GM19240 (cell line): ENCODE data around the gene NMNAT2.
"Not testable (repeated sequence)": the region's sequence is repeated elsewhere in the genome, so short reads cannot be mapped to it uniquely, and the experiment has no call there.

ENCODE experiments used
- DNase-seq: peaks from one replicate; pipeline ENCODE4 v3.0.0; 2011; ENCODE audit warnings: low spot score; ENCODE audit not compliant: insufficient read length

The NMNAT2 gene

GRCh38 chr1:183288583-183288982 lies 129.6 kb downstream of the NMNAT2 start:
- no peak for DNase-seq

DNA sequence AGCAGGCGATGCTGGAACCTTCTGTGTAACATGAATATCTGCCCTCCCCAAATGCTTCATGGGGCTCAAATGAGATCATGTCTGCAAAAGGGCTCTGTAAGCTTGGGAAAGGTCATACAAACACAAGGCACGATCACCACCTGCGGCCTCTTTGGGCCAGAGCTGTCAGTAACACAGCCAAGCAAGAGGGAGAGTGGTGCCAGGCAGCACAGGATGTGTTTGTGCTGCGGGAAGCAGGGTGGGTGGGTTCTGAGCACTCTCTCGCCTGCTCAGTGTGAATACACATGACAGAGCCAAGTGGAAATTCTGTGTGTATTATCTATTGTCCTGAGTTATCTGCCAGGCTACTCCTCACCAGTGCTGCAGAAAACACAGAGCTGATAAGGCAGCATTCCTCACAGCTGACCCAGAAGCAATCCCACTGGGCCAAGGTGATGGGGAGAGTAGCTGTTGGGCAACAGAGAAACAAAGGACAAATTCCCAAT lies 130.9 kb downstream of the NMNAT2 start:
- DNase-seq: no peak

DNA sequence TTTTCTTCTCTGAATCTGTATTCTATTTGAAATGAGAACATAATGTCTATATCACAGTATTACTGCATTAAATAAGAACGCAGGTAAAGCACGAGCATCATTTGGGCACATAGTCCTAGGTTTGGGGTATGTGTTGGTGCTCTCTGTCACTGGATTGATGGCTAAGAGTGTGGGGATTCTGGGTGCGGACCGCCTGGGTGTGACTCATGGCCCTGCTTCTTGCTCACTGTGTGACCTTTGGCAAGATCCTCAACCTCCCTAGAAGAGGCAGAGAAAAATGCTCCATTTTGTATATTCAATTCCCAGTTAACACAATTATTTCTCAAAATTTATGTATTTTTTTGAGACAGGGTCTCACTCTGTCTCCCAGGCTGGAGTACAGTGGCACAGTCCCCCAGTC lies 132.4 kb downstream of the NMNAT2 start:
- no peak for DNase-seq

GRCh38 chr1:183285256-183285655 lies 132.9 kb downstream of the NMNAT2 start:
- no peak for DNase-seq

GRCh38 chr1:183284086-183284485 lies 134.1 kb downstream of the NMNAT2 start:
- DNase-seq: no peak

DNA sequence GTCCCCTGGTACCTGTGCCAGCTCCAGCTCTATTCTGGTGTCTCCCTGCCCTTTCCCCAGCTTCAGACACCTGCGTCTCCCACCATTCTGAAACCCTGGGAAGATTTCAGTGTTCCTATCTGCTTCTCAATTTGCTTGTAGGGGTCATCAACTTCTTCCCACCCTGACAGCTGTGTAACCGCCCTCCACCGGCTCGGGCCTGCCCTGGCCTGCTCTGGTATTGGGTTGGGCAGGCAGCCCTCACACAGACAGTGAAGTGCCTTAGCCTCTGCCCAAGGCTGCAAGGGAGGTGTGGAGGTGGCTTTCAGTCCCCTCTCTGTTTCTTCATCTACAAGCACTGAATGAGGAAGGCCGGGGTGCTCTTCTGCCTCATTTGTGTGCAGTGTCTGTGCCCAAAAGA lies 134.9 kb downstream of the NMNAT2 start:
- no peak for DNase-seq

GRCh38 chr1:183282101-183282855 lies 135.9 kb downstream of the NMNAT2 start:
- DNase-seq: no peak

- DNase-seq: peak; percentile 47
Measured at GRCh38 chr1:183281553-183282091, 136.6 kb downstream of the NMNAT2 start.

DNA sequence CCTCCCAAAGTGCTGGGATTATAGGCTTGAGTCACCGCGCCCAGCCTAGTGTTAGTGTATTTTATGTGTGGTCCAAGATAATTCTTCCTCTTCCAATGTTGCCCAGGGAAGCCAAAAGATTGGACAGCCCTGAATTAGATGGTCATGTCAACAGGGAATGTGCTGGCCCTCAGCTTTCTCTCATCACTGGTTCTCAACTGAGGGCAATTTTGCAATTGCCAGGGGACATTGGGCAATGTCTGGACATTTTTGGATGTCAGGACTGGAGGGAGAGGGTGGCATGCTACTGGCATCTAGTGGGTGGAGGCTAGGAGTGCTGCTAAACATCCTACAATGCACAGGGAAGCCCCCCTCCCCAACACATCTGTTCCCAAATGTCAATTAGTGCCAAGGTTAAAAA lies 137.1 kb downstream of the NMNAT2 start:
- no peak for DNase-seq

DNA sequence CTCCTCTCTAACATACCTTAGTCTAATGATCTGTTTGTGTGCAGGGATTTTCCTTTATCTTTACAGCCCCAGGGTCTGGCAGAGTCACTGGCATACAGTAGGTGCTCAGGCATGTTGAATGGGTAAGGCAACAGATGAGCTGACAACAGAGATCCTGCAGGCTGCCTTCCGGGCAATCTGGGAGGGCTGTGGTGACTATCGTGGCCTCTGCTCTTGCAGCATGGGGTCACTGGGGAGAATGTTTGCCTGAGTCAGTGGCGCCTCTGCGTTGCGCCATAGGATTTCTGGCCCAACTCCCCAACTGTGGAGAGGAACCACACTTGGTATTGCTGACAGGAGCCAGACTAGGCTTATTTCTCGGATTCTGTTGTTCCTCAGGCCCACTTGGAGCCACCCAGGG lies 138.3 kb downstream of the NMNAT2 start:
- DNase-seq: no peak

DNA sequence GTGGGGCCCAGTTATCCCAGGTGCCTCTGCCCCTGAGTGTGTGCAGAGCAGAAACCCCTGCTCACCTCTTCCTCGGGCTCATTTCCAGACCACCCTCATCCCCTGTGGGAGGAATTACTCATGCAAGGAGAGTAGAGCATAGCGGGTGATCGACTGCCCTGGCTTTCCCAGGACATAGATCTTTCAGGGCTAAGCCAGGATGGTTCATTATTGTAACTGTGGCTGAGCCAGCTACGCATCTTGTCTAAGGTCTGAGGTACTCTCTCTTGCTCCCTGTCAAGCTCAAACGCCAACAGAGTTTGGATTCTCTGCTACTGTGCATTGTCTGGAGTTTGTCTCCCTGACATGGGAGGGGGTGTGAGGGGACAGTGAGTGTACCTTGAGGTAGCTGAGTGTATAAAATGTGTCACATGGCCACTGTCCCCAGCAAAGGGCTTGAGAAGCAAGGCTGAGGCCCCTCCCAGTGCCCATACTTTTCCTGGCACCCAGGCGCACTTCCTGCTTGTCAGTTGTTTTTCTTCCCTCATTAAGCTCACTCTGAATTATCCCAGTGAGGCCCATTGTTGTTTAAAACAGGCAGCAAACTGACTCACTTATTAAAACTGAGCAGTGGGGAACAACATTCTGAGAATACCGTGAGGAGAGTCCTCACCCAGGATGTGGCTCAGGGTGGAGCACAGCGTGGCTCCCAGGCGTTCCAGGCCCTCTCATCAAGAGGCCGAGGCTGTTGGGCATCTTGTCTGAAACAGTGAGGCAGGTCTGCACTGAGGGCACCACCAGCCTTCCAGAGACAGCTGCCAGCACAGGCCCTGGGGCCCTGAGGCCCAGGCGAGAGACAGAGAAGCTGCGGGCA lies 139.2 kb downstream of the NMNAT2 start:
- no peak for DNase-seq

GRCh38 chr1:183277821-183278738 lies 140.1 kb downstream of the NMNAT2 start:
- no peak for DNase-seq

- DNase-seq: no peak
Measured at GRCh38 chr1:183276386-183277080, 141.6 kb downstream of the NMNAT2 start.

- no peak for DNase-seq
Measured at GRCh38 chr1:183275322-183275721, 142.9 kb downstream of the NMNAT2 start.

DNA sequence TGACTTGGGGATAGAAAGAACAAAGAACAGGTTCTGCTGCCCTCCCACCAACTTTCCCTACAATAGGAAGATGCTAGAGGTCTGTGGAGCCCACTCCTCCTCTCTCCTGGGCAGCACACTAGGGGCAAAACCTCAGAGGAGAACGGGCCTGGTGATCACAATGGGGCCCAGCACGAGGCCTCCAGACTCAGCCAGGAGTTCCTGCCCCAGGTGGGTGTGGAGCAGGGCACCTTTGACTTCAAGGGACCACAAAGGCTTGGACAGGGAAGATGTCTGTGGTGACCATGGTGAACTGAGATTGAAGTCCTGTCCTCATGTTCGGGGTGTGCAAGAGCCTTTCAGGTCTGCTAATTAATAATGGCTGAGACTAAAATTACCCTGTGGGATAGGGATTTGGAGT lies 143.3 kb downstream of the NMNAT2 start:
- DNase-seq: no peak

GRCh38 chr1:183273984-183274383 lies 144.2 kb downstream of the NMNAT2 start:
- DNase-seq: not testable (repeated sequence)

DNA sequence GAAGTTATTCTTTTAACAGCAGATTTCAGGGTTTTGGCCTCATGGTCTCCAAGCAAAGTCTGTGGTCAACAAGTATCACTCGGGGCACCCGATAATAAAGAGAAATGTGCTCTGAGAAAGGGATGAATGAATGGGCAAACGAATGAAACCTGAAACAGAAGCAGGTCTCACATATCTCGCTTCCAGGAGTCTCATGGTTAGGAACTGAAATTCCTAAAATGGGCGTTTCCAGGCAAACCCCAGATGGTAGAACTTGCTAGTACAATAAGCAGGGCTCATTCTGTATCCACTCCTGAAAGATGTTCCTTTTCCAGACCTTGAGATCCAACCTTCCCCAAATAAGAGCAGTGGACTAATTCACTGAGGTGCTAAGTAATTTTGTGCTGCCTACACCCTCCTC lies 144.9 kb downstream of the NMNAT2 start:
- no peak for DNase-seq

GRCh38 chr1:183272390-183272848 lies 145.8 kb downstream of the NMNAT2 start:
- DNase-seq: no peak

DNA sequence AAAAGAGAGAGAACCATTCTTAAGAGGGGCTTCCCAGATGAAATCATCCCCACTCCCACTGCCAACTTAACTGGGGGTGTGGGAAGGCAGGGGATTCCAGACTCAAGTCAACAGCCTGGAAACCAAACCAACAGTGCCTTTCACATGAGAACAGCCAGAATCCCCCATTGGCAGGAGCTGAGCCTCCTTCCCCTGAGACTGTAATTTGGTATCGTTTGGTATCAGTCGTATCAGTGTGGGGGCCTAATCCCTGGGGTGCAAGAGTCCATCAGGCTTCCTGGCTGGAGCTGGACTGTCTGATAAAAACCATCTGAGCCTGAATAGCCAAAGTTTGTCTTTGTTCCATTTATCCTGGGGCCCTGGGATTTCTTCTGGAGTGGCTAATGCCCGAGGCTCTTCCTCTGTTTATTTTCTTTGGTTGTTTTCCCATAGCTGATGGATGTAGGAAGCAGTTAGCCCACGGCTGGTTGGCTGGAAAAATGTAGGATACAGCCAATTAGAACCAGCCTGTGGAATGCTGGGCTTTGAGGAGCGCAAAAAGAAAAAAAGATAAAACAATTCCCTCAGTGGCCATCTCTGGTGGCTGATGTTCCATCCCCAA lies 147.5 kb downstream of the NMNAT2 start:
- DNase-seq: no peak
